Mammary epithelial cell (primary cell): Measurements from ENCODE around the gene STRN3.

Experiments
- EZH2 ChIP-seq: IDR thresholded peaks from 2 replicates; pipeline ENCODE4 v1.6.1; 2012; ENCODE audit warnings: low read length, inconsistent platforms, borderline replicate concordance
- TF ChIP-seq, protein P1 (sequence below), 2 donors: IDR thresholded peaks in 1 of 2; conservative IDR thresholded peaks in 1 of 2; 2 replicates each; pipeline ENCODE4 v1.5.1; 2011 to 2012; ENCODE audit warnings: inconsistent platforms in 2 of 2, low read length in 2 of 2, mild to moderate bottlenecking in 2 of 2, control low read depth in 1 of 2, low read depth in 1 of 2; ENCODE audit not compliant: insufficient read depth in 1 of 2; ENCODE audit errors: extremely low read depth in 1 of 2

GRCh38 chr14:30889244-30889594 lies 137.0 kb downstream of the STRN3 start:
- TF ChIP-seq, protein P1, sequence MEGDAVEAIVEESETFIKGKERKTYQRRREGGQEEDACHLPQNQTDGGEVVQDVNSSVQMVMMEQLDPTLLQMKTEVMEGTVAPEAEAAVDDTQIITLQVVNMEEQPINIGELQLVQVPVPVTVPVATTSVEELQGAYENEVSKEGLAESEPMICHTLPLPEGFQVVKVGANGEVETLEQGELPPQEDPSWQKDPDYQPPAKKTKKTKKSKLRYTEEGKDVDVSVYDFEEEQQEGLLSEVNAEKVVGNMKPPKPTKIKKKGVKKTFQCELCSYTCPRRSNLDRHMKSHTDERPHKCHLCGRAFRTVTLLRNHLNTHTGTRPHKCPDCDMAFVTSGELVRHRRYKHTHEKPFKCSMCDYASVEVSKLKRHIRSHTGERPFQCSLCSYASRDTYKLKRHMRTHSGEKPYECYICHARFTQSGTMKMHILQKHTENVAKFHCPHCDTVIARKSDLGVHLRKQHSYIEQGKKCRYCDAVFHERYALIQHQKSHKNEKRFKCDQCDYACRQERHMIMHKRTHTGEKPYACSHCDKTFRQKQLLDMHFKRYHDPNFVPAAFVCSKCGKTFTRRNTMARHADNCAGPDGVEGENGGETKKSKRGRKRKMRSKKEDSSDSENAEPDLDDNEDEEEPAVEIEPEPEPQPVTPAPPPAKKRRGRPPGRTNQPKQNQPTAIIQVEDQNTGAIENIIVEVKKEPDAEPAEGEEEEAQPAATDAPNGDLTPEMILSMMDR (conservative IDR thresholded peaks at IDR 0.05 in 1 of 2, IDR thresholded peaks at IDR 0.05 in 1 of 2; ENCODE audit: extremely low read depth in 1 of 2, insufficient read depth in 1 of 2, low read depth in 1 of 2, low read length in 2 of 2), result no peak
- TF ChIP-seq EZH2, result no peak
